GM12878 (cell line): Measurements from ENCODE around the gene SRSF10. TPM values are rescaled to one million over a fixed set of nuclear protein-coding genes. Genes with fewer than 3 reads are reported as not detected.
A peak's percentile ranks its signal among the peaks of the same experiment; 100 is the strongest.

ENCODE experiments used
- ATAC-seq: fragments of 200-7000 bp; cut with Tn5 transposase; 3 replicates; pipeline ENCODE4 v1.9.1; 2020; ENCODE audit warnings: mild to moderate bottlenecking, moderate library complexity
- BruUV-seq: library from RNA; stranded (reverse); fragments of 400-500 nt; replicated peaks from 2 replicates; lab custom pipeline; 2021; lab: Mats Ljungman, UMichigan
- CTCF ChIA-PET: fragments of 300-600 bp; sonication (Branson Sonifier 250); formaldehyde crosslinking; extraction: SDS; loops from one replicate; lab custom pipeline; 2021; ENCODE audit warnings: inconsistent platforms; lab: Yijun Ruan, JAX
- POLR2A ChIA-PET: fragments of 350-600 bp; formaldehyde crosslinking; extraction: SDS; loops from one replicate; lab custom pipeline; 2021; ENCODE audit warnings: inconsistent platforms; lab: Charles Lee
- RAD21 ChIA-PET: fragments of 300-600 bp; sonication (Branson Sonifier 250); formaldehyde crosslinking; loops from one replicate; lab custom pipeline; 2023; ENCODE audit warnings: antibody characterized with exemption; ENCODE audit not compliant: unreplicated experiment; lab: Charles Lee
- SMC1A ChIA-PET: fragments of 300-600 bp; sonication (Branson Sonifier 250); formaldehyde crosslinking; loops from one replicate; lab custom pipeline; 2023; ENCODE audit not compliant: unreplicated experiment, uncharacterized antibody; lab: Charles Lee
- DNase-seq: peaks from one replicate; pipeline ENCODE4 v3.0.0-alpha.2; 2011; ENCODE audit warnings: low read depth, low spot score
- FAIRE-seq: peaks from 3 replicates; lab custom pipeline; 2011; peaks lifted over from hg19 to GRCh38; lab: Jason Lieb, UNC
- H2AFZ ChIP-seq: 2 replicates; pipeline ENCODE4 v1.6.0; 2011; ENCODE audit warnings: low read depth, low read length, control low read depth; ENCODE audit not compliant: control insufficient read depth
- H3K27ac ChIP-seq: 2 replicates; pipeline ENCODE4 v1.5.1; 2011; ENCODE audit warnings: control low read depth; ENCODE audit not compliant: control insufficient read depth, insufficient read depth
- H3K27me3 ChIP-seq, 2 experiments: replicated peaks in 1 of 2; 2 replicates each; pipeline versions ENCODE4 v1.6.0 to v1.6.1; 2011; ENCODE audit warnings: low read length in 1 of 2; ENCODE audit not compliant: control insufficient read depth in 2 of 2, insufficient read depth in 2 of 2
- H3K36me3 ChIP-seq, 2 experiments: 2 replicates each; pipeline ENCODE4 v1.5.1; 2011; ENCODE audit warnings: low read length in 1 of 2; ENCODE audit not compliant: control insufficient read depth in 2 of 2, insufficient read depth in 2 of 2
- H3K4me1 ChIP-seq: 2 replicates; pipeline ENCODE4 v1.6.1; 2011; ENCODE audit warnings: mild to moderate bottlenecking, low read length, moderate library complexity, mixed read lengths; ENCODE audit not compliant: control insufficient read depth, insufficient read depth
- H3K4me2 ChIP-seq: 2 replicates; pipeline ENCODE4 v1.6.0; 2011; ENCODE audit warnings: control low read depth; ENCODE audit not compliant: control insufficient read depth, insufficient read depth
- H3K4me3 ChIP-seq: fragments of 200-600 bp; sonication (generic); 2 replicates; pipeline ENCODE4 v1.5.1; 2016
- H3K79me2 ChIP-seq: 2 replicates; pipeline ENCODE4 v1.6.0; 2011; ENCODE audit warnings: low read length; ENCODE audit not compliant: control insufficient read depth, insufficient read depth
- H3K9ac ChIP-seq: 2 replicates; pipeline ENCODE4 v1.8.0; 2011; ENCODE audit warnings: low read length, control low read depth, mixed read lengths; ENCODE audit not compliant: control insufficient read depth, insufficient read depth
- H3K9me3 ChIP-seq: replicated peaks from 3 replicates; pipeline ENCODE4 v1.5.1; 2011; ENCODE audit warnings: mild to moderate bottlenecking, low read length; ENCODE audit not compliant: control insufficient read depth, insufficient read depth
- H4K20me1 ChIP-seq: 2 replicates; pipeline ENCODE4 v1.6.0; 2011; ENCODE audit not compliant: control insufficient read depth, insufficient read depth
- JUNB ChIP-seq: IDR thresholded peaks from 2 replicates; pipeline ENCODE4 v1.6.1; 2016; ENCODE audit warnings: antibody characterized with exemption, mild to moderate bottlenecking
- KDM1A ChIP-seq: fragments of 200-600 bp; sonication (generic); IDR thresholded peaks from 2 replicates; pipeline ENCODE4 v1.6.1; 2016; ENCODE audit warnings: borderline replicate concordance
- PAX8 ChIP-seq: fragments of 450-650 bp; IDR thresholded peaks from 2 replicates; pipeline ENCODE4 v1.6.1; 2017; ENCODE audit warnings: mild to moderate bottlenecking, moderate library complexity
- POLR2A ChIP-seq: IDR thresholded peaks from 2 replicates; pipeline ENCODE4 v1.6.1; 2011; ENCODE audit warnings: low read depth, mild to moderate bottlenecking, low read length
- RCOR1 ChIP-seq: conservative IDR thresholded peaks from 2 replicates; pipeline ENCODE4 v1.6.1; 2012; ENCODE audit warnings: low read depth, low read length, improper control_type of control experiment
- STAT1 ChIP-seq: fragments of 450-650 bp; conservative IDR thresholded peaks from 2 replicates; pipeline ENCODE4 v1.6.1; 2014; ENCODE audit warnings: antibody characterized with exemption, mild to moderate bottlenecking
- WGBS: methylation state at CpG from one replicate; pipeline ENCODE4 v1.1.6; 2016; ENCODE audit warnings: low lambda C conversion rate; ENCODE audit not compliant: insufficient replicate concordance, insufficient coverage; ENCODE audit errors: missing lambda C conversion rate; 5-methylcytosine and 5-hydroxymethylcytosine counted together
- in situ Hi-C: fragments of 300-500 bp; cut with MboI; formaldehyde crosslinking; loops from 9 replicates; pipeline ENCODE4 v1.14.3; 2018; ENCODE audit warnings: mixed read lengths
- intact Hi-C: fragments of 100-400 bp; cut with micrococcal nuclease; formaldehyde crosslinking; loops from one replicate; pipeline ENCODE4 v1.14.2; 2022; ENCODE audit not compliant: unreplicated experiment
- polyA plus RNA-seq, 11 experiments: library from polyadenylated mRNA; depleted of rRNA in 4 of 11; unstranded in 6 of 11; stranded (reverse) in 5 of 11; fragments of >200 nt; fragmentation: Nextera tagmentation in 4 of 11; fragmentation: Illumina TruSeq in 1 of 11; extraction: Ambion mirVana in 4 of 11; extraction: Trizol in 1 of 11; gene quantifications; 1 replicate in 1 of 11; 2 replicates in 10 of 11; pipeline versions ENCODE4 v1.2.1 to v1.2.3, GENCODE V29; 2011 to 2016; ENCODE audit warnings: inconsistent platforms in 2 of 11, missing spikeins in 2 of 11, low read depth in 1 of 11
- total RNA-seq, 4 experiments: library from RNA; depleted of rRNA in 3 of 4; stranded (reverse); fragments of >200 nt in 3 of 4; fragmentation: Illumina TruSeq in 1 of 4; extraction: Trizol in 1 of 4; gene quantifications; 2 replicates each; pipeline versions ENCODE4 v1.2.1 to v1.2.3, GENCODE V29; 2013 to 2021
- TF ChIP-seq, protein P1 (sequence below): fragments of 450-650 bp; IDR thresholded peaks from 2 replicates; pipeline ENCODE4 v1.6.1; 2017; ENCODE audit warnings: mild to moderate bottlenecking, low read depth, inconsistent platforms; ENCODE audit not compliant: poor library complexity, severe bottlenecking
- TF ChIP-seq, protein P2 (sequence below): IDR thresholded peaks from 2 replicates; pipeline ENCODE4 v1.6.1; 2011; ENCODE audit warnings: mild to moderate bottlenecking, low read depth, low read length, moderate library complexity; ENCODE audit not compliant: insufficient replicate concordance

SRSF10 gene
- total and polyA plus RNA-seq, 10 of the 15 experiments (the other 5 are each of a cell fraction or from before 2014, with no cell fraction given): 157 to 279 (median 222) TPM

DNA sequence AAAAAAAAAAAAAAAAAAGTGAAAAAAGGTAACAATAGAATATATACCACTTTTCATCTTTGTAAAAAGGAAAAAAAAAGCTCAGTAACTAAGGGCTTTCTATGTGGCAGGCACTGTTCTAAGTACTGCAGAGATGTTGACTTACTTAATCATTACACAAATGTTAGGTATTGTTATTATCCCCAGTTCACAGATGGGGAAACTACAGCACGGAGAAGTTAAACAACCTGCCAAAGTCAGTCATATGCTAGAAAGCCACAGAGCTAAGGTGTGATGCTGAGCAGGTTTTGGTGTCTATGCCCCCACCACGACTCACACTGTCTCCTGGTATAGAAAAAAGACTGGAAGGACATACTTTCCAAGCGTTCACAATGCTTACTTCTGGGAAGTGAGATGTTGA is 27.1 kb downstream of the SRSF10 start:
- FAIRE-seq (no peak), DNase-seq (no peak), ATAC-seq (peak; percentile 36)
- ChIA-PET RAD21 (interaction anchor here (0.6 to 0.7 kb wide), 2 partner anchors 42 to 72 kb away, joined by 3 read pairs; no protein-coding TSS in a partner anchor), POLR2A (interaction anchor here (0.6 kb wide), 6 partner anchors 15 to 231 kb away, joined by 3 to 7 read pairs (median 4); partner anchors contain the start of gene LYPLA2), SMC1A (interaction anchor here (0.7 to 2.3 kb wide), 5 partner anchors 10 to 88 kb away, joined by 3 to 7 read pairs (median 4); no protein-coding TSS in a partner anchor), CTCF (interaction anchor here (0.7 to 1.3 kb wide), 5 partner anchors 36 to 171 kb away, joined by 3 to 7 read pairs (median 3); no protein-coding TSS in a partner anchor)
- H2AFZ ChIP-seq: no peak overlapping the region
- WGBS: 41% methylated on average over 3 of the region's 3 CpGs
- H3K4me1 ChIP-seq: peaks cover 24% of the 10 kb centered on the region
- intact Hi-C loops (no loop called here), in situ Hi-C loops (no loop called here)
- H3K4me2 ChIP-seq: no peak overlapping the region
- H3K4me3 ChIP-seq: no peak overlapping the region
- no peaks in the 10 kb centered on the region for H3K27me3 ChIP-seq
- H3K27ac ChIP-seq: no peak overlapping the region
- no TSS peak for BruUV-seq
- no peaks in the 10 kb centered on the region; the same call in 2 of the 3 replicates for H3K9me3 ChIP-seq
- no peaks in the 10 kb centered on the region for H4K20me1 ChIP-seq
- no peaks in the 10 kb centered on the region for H3K36me3 ChIP-seq
- H3K9ac ChIP-seq: no peak overlapping the region
- no peaks in the 10 kb centered on the region; the same call in 1 of the 2 replicates for H3K79me2 ChIP-seq
- TF ChIP-seq, protein P1, sequence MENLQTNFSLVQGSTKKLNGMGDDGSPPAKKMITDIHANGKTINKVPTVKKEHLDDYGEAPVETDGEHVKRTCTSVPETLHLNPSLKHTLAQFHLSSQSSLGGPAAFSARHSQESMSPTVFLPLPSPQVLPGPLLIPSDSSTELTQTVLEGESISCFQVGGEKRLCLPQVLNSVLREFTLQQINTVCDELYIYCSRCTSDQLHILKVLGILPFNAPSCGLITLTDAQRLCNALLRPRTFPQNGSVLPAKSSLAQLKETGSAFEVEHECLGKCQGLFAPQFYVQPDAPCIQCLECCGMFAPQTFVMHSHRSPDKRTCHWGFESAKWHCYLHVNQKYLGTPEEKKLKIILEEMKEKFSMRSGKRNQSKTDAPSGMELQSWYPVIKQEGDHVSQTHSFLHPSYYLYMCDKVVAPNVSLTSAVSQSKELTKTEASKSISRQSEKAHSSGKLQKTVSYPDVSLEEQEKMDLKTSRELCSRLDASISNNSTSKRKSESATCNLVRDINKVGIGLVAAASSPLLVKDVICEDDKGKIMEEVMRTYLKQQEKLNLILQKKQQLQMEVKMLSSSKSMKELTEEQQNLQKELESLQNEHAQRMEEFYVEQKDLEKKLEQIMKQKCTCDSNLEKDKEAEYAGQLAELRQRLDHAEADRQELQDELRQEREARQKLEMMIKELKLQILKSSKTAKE: no peak
- TF ChIP-seq RCOR1 (no peak), POLR2A (no peak), KDM1A (no peak), JUNB (no peak), STAT1 (no peak), PAX8 (no peak)
- TF ChIP-seq, protein P2, sequence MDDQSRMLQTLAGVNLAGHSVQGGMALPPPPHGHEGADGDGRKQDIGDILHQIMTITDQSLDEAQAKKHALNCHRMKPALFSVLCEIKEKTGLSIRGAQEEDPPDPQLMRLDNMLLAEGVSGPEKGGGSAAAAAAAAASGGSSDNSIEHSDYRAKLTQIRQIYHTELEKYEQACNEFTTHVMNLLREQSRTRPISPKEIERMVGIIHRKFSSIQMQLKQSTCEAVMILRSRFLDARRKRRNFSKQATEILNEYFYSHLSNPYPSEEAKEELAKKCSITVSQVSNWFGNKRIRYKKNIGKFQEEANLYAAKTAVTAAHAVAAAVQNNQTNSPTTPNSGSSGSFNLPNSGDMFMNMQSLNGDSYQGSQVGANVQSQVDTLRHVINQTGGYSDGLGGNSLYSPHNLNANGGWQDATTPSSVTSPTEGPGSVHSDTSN: no peak
